ENCODE results near the gene CHRNA7. TPM values are rescaled to one million over a fixed set of nuclear protein-coding genes. Genes with fewer than 3 reads are reported as not detected.

CHRNA7 gene
- total and polyA plus RNA-seq, 2 of the 8 experiments (the other 6 are each of a cell fraction or from before 2014, with no cell fraction given) = 7.5 to 11.0 TPM

DNA sequence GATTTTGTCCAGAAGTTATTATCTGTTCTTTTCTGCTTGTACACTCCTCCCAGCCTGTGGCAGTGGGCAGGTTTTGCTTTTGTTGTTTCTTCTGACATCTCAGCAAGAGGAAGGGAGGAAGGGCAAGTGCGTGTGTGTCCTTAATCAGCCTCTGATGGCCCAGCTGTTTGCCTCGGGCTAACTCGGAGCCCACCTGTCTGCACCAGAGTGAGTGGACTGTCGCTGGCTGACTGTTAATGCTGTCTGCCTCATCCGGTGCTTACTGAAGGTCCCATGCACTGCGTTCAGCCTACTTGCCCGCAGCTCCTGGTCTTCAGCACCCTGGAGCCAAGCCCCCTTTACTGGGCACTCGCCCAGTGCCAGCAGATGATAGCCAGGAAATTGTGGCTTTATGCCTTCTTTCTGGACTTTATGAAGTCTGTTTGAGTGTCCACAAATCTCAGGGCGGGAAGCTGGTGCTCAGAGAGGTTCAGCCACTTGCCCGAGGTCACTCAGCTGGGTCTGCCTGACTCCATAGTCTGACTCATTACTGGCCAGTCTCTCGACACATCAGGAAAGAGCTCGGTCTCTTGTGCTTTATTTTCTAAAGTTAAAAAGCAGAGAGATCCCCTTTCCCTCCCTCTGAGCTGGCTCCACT, 89.5 kb downstream of the CHRNA7 start:
- Histone ChIP-seq H4K91ac (replicated peaks; ENCODE audit: insufficient read length, low read length) (no peak overlapping the region), H2BK20ac (ENCODE audit: low read length) (no peak overlapping the region), H2BK12ac (ENCODE audit: low read depth, low read length) (peak overlapping the region; percentile 60; the same call in 1 of the 2 replicates), H3K23me2 (ENCODE audit: low read depth, low read length) (no peaks in the 10 kb centered on the region), H3K79me2 (ENCODE audit: control insufficient read depth in 1 of 2, insufficient read depth in 2 of 2, low read length in 2 of 2) (no peaks in the 10 kb centered on the region), H4K8ac (ENCODE audit: extremely low read depth, insufficient read depth, low read length) (no peak overlapping the region), H3K4me3 (ENCODE audit: extremely low read depth in 1 of 4, insufficient read depth in 2 of 4, low read depth in 3 of 4, low read length in 4 of 4) (no peak overlapping the region), H3K18ac (ENCODE audit: extremely low read depth, low read length) (no peak overlapping the region), H3K27me3 (replicated peaks in 1 of 4; ENCODE audit: control insufficient read depth in 3 of 4, extremely low read depth in 1 of 4, insufficient read depth in 3 of 4, low read length in 3 of 4) (no peaks in the 10 kb centered on the region), H2AFZ (ENCODE audit: low read length) (no peak overlapping the region), H3K4me1 (replicated peaks in 1 of 4; ENCODE audit: control insufficient read depth in 3 of 4, insufficient read depth in 4 of 4, low read length in 3 of 4) (0 out of 7 replicates have a peak, but pooled peaks cover 0 to 1% (median 0%) of the 10 kb centered on the region in 4 experiments), H3K4ac (replicated peaks; ENCODE audit: insufficient read length, low read depth, low read length) (no peak overlapping the region), H2BK15ac (ENCODE audit: low read length) (no peak overlapping the region), H3K36me3 (ENCODE audit: control insufficient read depth in 2 of 4, insufficient read depth in 4 of 4, low read length in 3 of 4) (no peaks in the 10 kb centered on the region), H4K5ac (ENCODE audit: insufficient read length, low read depth, low read length) (no peak overlapping the region), H4K20me1 (replicated peaks in 1 of 2; ENCODE audit: control insufficient read depth in 1 of 2, insufficient read depth in 2 of 2, low read length in 2 of 2) (no peaks in the 10 kb centered on the region), H2BK120ac (replicated peaks; ENCODE audit: low read depth, low read length) (no peak overlapping the region), H3K23ac (ENCODE audit: insufficient read length) (no peak overlapping the region), H3K9ac (replicated peaks in 1 of 4; ENCODE audit: extremely low read depth in 1 of 4, low read depth in 3 of 4, low read length in 3 of 4) (no peak overlapping the region), H3K14ac (ENCODE audit: insufficient read length) (no peak overlapping the region), H3K9me3 (ENCODE audit: insufficient read depth in 2 of 2, low read depth in 1 of 2, low read length in 1 of 2) (no peaks in the 10 kb centered on the region), H2AK5ac (ENCODE audit: low read depth, low read length) (no peak overlapping the region), H2BK5ac (ENCODE audit: low read depth, low read length) (no peak overlapping the region), H3K79me1 (ENCODE audit: low read depth, low read length) (no peaks in the 10 kb centered on the region), H3K4me2 (ENCODE audit: insufficient read depth in 1 of 2, low read depth in 2 of 2, low read length in 2 of 2) (no peak overlapping the region), H3K27ac (ENCODE audit: low read depth, low read length) (no peak overlapping the region), H3K56ac (replicated peaks; ENCODE audit: insufficient read length, low read depth, low read length) (no peak overlapping the region)
- FAIRE-seq (no peak), DNase-seq (ENCODE audit: low read depth in 1 of 2, low spot score in 2 of 2) (no peak)
- ChIA-PET CTCF (ENCODE audit: partially characterized antibody) (interaction anchor here (0.9 to 1.0 kb wide), 2 partner anchors 11 to 233 kb away, joined by 3 read pairs; no protein-coding TSS in a partner anchor), POLR2A (ENCODE audit: partially characterized antibody) (no interaction called here)
- TF ChIP-seq RFX5 (IDR thresholded peaks at IDR 0.05; ENCODE audit: borderline replicate concordance, low read depth, low read length) = no peak
- TF ChIP-seq BACH1 (IDR thresholded peaks at IDR 0.05; ENCODE audit: low read length) = no peak
- no peak for TF ChIP-seq ASH2L (IDR thresholded peaks at IDR 0.05; ENCODE audit: low read length)
- no peak for TF ChIP-seq BRCA1 (IDR thresholded peaks at IDR 0.05; ENCODE audit: low read depth, low read length)
- no peak for TF ChIP-seq TCF12 (IDR thresholded peaks at IDR 0.05; ENCODE audit: low read depth, low read length)
- WGBS, 2 experiments (ENCODE audit: extremely low coverage in 1 of 2, insufficient coverage in 1 of 2, insufficient read length in 1 of 2, insufficient replicate concordance in 2 of 2, low coverage in 1 of 2, low lambda C conversion rate in 2 of 2, missing lambda C conversion rate in 1 of 2) = 82% methylated on average over 12 of the region's 12 CpGs; no CpG with 5 or more reads in 1 of the 2 experiments

Data from H1 (cell line).